Measurements from ENCODE around the gene CELF2.

GRCh38 chr10:11087372-11087771, 69.7 kb downstream of the CELF2 start:
- TF ChIP-seq CTCF (IDR thresholded peaks at IDR 0.05; ENCODE audit: low read depth, low read length, poor library complexity, severe bottlenecking) (no peak), EZH2phosphoT487 (IDR thresholded peaks at IDR 0.05; ENCODE audit: borderline replicate concordance, low read length) (no peak)

All from DOHH2 (cell line).